ENCODE measurements around the gene RPL37.

GRCh38 chr5:40787986-40788385, 47.0 kb downstream of the RPL37 start:
- TF ChIP-seq POLR2A (IDR thresholded peaks at IDR 0.05; ENCODE audit: low read depth, low read length) = no peak
- no peak for TF ChIP-seq SPI1 (IDR thresholded peaks at IDR 0.05; ENCODE audit: low read depth, low read length)
- TF ChIP-seq POU2F2 (IDR thresholded peaks at IDR 0.05; ENCODE audit: low read depth, low read length) = no peak
- no peak for TF ChIP-seq POLR2AphosphoS5 (IDR thresholded peaks at IDR 0.05; ENCODE audit: low read depth, low read length)
- no peak for TF ChIP-seq TAF1 (IDR thresholded peaks at IDR 0.05; ENCODE audit: low read depth, low read length)

Measured in GM12891 (cell line).